Aorta (tissue), 5 donors: ENCODE results near the gene TRIM72. TPM values are rescaled to one million over a fixed set of nuclear protein-coding genes. Genes with fewer than 3 reads are reported as not detected.

Experiments
- ATAC-seq: fragments of 200-7000 bp; cut with Tn5 transposase; one replicate; pipeline ENCODE4 v1.9.1; 2022; ENCODE audit warnings: moderate library complexity; ENCODE audit not compliant: low FRiP score
- DNase-seq, 2 donors: peaks; one replicate each; pipeline ENCODE4 v3.0.0-alpha.2; 2020
- H3K27ac ChIP-seq, 2 donors: one replicate each; pipeline ENCODE4 v1.5.1; 2013; ENCODE audit warnings: low read length in 2 of 2, mild to moderate bottlenecking in 2 of 2, moderate library complexity in 2 of 2, control low read depth in 1 of 2, inconsistent platforms in 1 of 2, low read depth in 1 of 2
- H3K27me3 ChIP-seq, 2 donors: one replicate each; pipeline ENCODE4 v1.6.1; 2013; ENCODE audit warnings: control low read depth in 1 of 2, low read length in 1 of 2, mild to moderate bottlenecking in 1 of 2, moderate library complexity in 1 of 2; ENCODE audit not compliant: insufficient read depth in 2 of 2, control insufficient read depth in 1 of 2
- H3K36me3 ChIP-seq, 2 donors: one replicate each; pipeline ENCODE4 v1.6.1; 2013; ENCODE audit warnings: control low read depth in 1 of 2, low read length in 1 of 2, mild to moderate bottlenecking in 1 of 2; ENCODE audit not compliant: insufficient read depth in 2 of 2, control insufficient read depth in 1 of 2
- H3K4me1 ChIP-seq, 2 donors: one replicate each; pipeline ENCODE4 v1.6.1; 2013; ENCODE audit warnings: low read length in 2 of 2, control low read depth in 1 of 2, mild to moderate bottlenecking in 1 of 2, moderate library complexity in 1 of 2; ENCODE audit not compliant: insufficient read depth in 2 of 2, control insufficient read depth in 1 of 2
- H3K4me3 ChIP-seq, 2 donors: one replicate each; pipeline ENCODE4 v1.5.1; 2013; ENCODE audit warnings: low read length in 2 of 2, control low read depth in 1 of 2, mild to moderate bottlenecking in 1 of 2
- H3K9me3 ChIP-seq: one replicate; pipeline ENCODE4 v1.6.1; 2013; ENCODE audit warnings: mild to moderate bottlenecking, low read length; ENCODE audit not compliant: control insufficient read depth
- WGBS, 2 donors: extraction: QIAGEN DNeasy Blood & Tissue Kit; methylation state at CpG; one replicate each; pipeline ENCODE4 v1.1.7; 2013; 5-methylcytosine and 5-hydroxymethylcytosine counted together
- intact Hi-C, 2 donors: fragments of 100-400 bp; cut with DNase I; formaldehyde crosslinking; loops; one replicate each; pipeline versions ENCODE4 v1.14.2 to v1.15.0; 2022
- polyA plus RNA-seq, 2 donors: library from polyadenylated mRNA; stranded (reverse); fragments of 200-250 nt; gene quantifications; one replicate each; pipeline ENCODE4 v1.2.3, GENCODE V29; 2013
- total RNA-seq, 2 donors: library from RNA; stranded (reverse); fragmentation: NEBNext Ultra II Directional; extraction: Animal tissue kit (Norgen Biotek cat#: 25700); gene quantifications; one replicate each; pipeline ENCODE4 v1.2.1, GENCODE V29; 2021
- donor health status: healthy with polysubstance abuse.
- donor health status: Bipolar disorder and iron deficiency.
- donor health status: DM: no; HTN: no; CAD: no.
- donor health status: DM: no; HTN: no; CAD: no.
- donor health status: DM: yes; HTN: yes; CAD: no.

Gene TRIM72
- total and polyA plus RNA-seq, 4 donors: 0.05 to 0.24 TPM; not detected in 2

DNA sequence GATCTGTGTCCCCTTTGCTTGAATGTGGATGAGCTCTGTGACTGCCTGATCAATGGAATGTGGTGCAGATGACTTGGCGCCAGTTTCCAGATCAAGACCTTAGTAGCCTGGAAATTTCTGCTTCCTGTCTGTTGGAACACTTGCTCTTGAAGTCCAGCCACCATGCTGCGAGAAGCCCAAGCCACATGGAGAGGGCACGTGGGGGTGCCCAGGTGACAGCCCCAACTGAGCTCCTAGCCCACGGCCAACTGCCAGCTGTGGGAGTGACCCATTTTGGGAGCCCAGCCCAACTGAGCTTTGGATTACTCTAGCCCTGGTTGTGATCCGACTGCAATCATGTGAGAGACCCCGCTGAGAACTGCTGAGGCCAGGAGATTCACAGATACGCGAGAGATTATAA is 42.5 kb downstream of the TRIM72 start:
- no peak overlapping the region for H3K4me3 ChIP-seq
- DNase-seq (no peak), ATAC-seq (no peak)
- intact Hi-C loops: no loop called here
- no peaks in the 10 kb centered on the region for H3K36me3 ChIP-seq
- no peak overlapping the region for H3K27ac ChIP-seq
- 76 to 78% methylated on average over 8 of the region's 8 CpGs for WGBS, 2 donors
- no peaks in the 10 kb centered on the region for H3K27me3 ChIP-seq
- H3K4me1 ChIP-seq: no peaks in the 10 kb centered on the region
- no peaks in the 10 kb centered on the region for H3K9me3 ChIP-seq

DNA sequence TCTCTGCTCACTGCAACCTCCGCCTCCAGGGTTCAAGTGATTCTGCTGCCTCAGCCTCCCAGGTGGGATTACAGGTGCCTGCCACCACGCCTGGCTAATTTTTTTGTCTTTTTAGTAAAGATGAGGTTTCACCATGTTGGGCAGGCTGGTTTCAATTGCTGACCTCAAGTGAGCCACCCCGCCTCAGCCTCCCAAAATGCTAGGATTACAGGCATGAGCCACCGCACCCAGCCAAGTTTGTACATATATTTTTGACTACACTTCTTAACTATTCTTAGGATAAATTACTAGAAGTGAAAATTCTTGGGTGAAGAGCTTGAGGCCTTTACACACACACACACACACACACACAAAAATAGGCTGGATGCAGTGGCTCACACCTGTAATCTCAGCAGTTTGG is 44.4 kb downstream of the TRIM72 start:
- ATAC-seq (no peak), DNase-seq (peak in 1 of 2 donors; percentile 32)
- intact Hi-C loops: no loop called here
- H3K36me3 ChIP-seq: no peaks in the 10 kb centered on the region
- 82 to 86% methylated on average over 4 of the region's 4 CpGs for WGBS, 2 donors
- no peak overlapping the region for H3K27ac ChIP-seq
- H3K27me3 ChIP-seq: no peaks in the 10 kb centered on the region
- no peaks in the 10 kb centered on the region for H3K9me3 ChIP-seq
- H3K4me1 ChIP-seq: no peaks in the 10 kb centered on the region
- no peak overlapping the region for H3K4me3 ChIP-seq

DNA sequence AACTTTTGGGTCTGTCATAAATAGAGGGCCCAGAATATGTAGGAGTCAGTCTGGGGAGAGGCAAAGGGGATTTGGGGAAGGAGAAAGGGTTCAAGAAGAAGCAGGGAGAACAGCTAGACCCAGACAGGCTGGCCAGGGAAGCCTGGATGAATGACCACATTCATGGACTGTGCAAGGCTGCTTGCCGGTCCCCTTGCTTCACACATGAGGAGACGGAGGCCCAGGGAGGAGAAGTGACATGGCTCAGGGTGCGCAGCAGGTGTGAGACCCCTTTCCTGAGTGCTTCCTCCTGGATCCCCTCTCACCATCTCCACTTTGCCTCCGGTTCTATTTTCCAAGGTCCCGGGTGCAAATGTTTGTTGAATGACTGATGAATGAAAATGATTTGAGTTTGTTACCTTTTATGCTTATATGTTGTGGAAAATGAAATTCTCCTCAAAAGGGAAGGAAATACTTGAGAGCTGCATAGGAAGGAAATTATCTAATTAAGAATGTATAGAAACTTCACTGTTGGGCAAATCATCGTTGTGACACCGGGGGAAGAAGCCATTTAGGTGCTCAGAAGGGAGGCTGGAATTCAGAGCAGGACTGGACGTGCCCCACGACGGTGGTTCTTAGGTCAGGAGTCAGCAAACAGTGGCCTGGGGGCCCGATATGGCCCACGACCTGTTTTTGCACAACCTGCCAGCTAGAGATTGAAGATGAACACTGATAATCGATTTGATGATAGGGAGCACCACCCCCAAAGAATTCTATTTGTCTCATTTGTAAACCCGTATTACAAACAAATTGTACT is 46.4 kb downstream of the TRIM72 start:
- no peaks in the 10 kb centered on the region for H3K4me1 ChIP-seq

DNA sequence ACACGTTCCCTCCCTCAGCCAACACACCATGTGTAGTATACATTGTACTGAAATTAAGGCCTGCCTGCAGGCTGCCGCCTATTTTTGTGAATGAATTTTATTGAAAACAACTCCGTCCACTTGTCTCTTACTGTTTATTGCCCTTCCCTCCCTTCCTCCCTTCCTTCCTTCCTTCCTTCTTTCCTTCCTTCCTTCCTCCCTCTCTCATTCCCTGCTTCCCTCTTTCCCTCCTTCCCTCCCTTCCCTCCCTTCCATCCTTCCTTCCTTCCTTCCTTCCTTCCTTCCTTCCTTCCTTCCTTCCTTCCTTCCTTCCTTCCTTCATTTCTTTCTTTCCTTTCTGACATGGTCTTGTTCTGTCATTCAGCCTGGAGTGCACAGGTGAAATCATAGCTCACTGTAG is 48.2 kb downstream of the TRIM72 start:
- Histone ChIP-seq H3K27me3 (no peaks in the 10 kb centered on the region), H3K4me3 (no peak overlapping the region), H3K4me1 (no peaks in the 10 kb centered on the region), H3K36me3 (no peaks in the 10 kb centered on the region), H3K9me3 (no peaks in the 10 kb centered on the region), H3K27ac (no peak overlapping the region)
- WGBS, 2 donors: 73 to 79% methylated on average over 3 of the region's 3 CpGs
- DNase-seq (peak in 1 of 2 donors; percentile 20), ATAC-seq (no peak)
- intact Hi-C loops: no loop called here

More for the DNA sequence above, 46.4 kb downstream of the TRIM72 start:
- Histone ChIP-seq H3K9me3 (no peaks in the 10 kb centered on the region), H3K27me3 (no peaks in the 10 kb centered on the region), H3K4me3 (no peak overlapping the region), H3K36me3 (no peaks in the 10 kb centered on the region), H3K27ac (no peak overlapping the region)
- WGBS, 2 donors: 75 to 78% methylated on average over 14 of the region's 14 CpGs
- ATAC-seq: no peak
- peak in 1 of 2 donors; percentile 62 for DNase-seq
- intact Hi-C loops: no loop called here

DNA sequence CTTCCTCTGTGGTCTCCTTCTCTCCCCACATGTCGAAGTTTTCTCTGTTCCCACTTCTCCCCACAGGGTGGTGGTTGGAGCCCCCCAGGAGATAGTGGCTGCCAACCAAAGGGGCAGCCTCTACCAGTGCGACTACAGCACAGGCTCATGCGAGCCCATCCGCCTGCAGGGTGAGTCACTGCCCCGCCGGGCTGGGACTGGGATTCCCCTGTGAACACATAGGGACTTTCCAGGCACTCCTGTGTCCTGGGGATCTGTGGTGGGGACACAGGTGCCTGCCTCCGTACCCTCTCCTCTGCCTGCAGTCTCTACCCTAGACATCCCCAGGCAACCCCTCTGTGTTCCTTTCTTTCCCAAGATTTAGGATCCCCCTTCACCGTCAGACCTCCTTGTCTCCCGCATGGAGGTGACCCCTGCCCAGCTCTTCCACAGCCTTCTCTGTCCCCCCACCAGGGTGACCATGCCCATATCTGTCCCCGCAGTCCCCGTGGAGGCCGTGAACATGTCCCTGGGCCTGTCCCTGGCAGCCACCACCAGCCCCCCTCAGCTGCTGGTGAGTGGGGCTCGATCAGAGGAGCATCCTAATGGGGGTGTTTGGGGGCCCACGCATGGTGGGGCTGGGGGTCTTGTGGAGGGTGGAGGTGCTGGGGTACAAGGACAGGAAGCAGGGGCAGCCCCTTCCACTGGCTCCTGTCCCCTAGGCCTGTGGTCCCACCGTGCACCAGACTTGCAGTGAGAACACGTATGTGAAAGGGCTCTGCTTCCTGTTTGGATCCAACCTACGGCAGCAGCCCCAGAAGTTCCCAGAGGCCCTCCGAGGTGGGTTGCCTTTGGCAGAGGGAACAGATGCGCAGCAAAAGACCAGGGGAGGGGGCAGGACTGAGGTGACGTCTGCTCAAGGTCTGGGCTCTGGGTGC is 51.7 kb downstream of the TRIM72 start:
- ATAC-seq (no peak), DNase-seq (peak; percentile 59 to 72)
- no peaks in the 10 kb centered on the region for H3K27me3 ChIP-seq
- H3K36me3 ChIP-seq: no peaks in the 10 kb centered on the region
- H3K4me3 ChIP-seq: no peak overlapping the region
- H3K9me3 ChIP-seq: no peaks in the 10 kb centered on the region
- 57 to 63% methylated on average over 20 of the region's 20 CpGs for WGBS, 2 donors
- no peaks in the 10 kb centered on the region for H3K4me1 ChIP-seq
- intact Hi-C loops: no loop called here
- H3K27ac ChIP-seq: no peak overlapping the region

DNA sequence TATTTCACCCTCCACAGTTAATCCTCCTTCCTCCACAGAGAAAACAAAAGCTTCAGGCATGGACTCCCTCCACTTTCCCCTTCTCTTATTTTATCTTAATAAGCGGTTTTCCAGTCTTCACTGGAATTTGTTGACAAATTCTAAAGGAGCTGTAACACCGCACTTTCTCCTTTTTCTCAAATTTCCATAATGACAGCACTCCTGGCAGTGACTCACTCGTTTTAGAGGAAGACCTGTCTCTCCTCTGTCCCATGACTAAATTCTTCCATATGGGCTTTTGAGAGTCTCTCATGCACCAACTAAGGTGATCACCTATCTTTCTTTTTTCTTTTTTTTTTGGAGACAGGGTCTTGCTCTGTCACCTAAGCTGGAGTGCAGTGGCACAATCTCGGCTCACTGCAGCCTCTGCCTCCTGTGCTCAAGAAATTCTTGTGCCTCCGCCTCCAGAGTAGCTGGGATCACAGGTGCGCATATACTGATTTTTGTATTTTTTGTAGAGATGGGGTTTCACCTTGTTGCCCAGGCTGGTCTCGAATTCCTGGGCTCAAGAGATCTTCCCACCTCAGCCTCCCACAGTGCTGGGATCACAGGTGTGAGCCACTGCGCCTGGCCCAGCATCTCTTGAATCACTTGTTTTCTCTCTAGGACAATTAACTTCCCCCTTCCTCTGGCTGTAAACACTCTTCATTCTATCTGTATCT is 53.6 kb downstream of the TRIM72 start:
- Histone ChIP-seq H3K27ac (no peak overlapping the region), H3K27me3 (no peaks in the 10 kb centered on the region)
- DNase-seq: peak in 1 of 2 donors; percentile 34

DNA sequence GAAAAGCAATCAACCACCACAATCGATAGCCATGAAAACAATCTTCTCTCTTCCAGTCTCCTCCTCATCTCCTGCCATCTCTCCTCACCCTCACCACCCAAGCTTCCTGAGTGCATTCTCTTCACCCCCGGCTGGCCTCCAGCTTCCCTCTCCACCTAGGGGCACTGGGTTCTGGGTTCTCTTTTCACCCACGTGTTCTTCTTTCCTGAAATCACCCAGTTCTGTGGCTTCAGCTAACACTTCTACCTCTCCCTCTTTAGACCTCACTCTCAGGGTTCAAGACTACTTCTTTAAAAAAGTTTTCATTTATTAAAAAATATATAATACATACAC is 54.1 kb downstream of the TRIM72 start:
- intact Hi-C loops: no loop called here
- no peaks in the 10 kb centered on the region for H3K36me3 ChIP-seq
- WGBS, 2 donors: 58 to 63% methylated on average over 3 of the region's 3 CpGs

More for the DNA sequence above, 53.6 kb downstream of the TRIM72 start:
- ATAC-seq: no peak
- Histone ChIP-seq H3K4me3 (no peak overlapping the region), H3K9me3 (no peaks in the 10 kb centered on the region), H3K36me3 (no peaks in the 10 kb centered on the region), H3K4me1 (no peaks in the 10 kb centered on the region)
- WGBS, 2 donors: 56 to 58% methylated on average over 8 of the region's 8 CpGs
- intact Hi-C loops: no loop called here

DNA sequence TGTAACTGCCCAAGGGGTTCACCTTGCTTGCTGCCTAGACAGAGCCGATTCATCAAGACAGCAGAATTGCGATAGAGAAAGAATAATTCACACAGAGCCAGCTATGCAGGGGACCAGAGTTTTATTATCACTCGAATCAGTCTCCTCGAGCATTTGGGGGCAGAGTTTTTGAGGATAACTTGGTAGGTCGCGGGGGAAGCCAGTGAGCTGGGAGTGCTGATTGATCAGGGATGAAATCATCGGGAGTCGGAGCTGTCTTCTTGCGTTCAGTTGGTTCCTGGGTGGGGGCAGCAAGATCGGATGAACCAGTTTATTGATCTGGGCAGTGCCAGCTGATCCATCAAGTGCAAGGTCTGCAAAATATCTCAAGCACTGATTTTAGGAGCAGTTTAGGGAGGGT is 55.0 kb downstream of the TRIM72 start:
- Histone ChIP-seq H3K36me3 (no peaks in the 10 kb centered on the region), H3K27ac (no peak overlapping the region), H3K9me3 (no peaks in the 10 kb centered on the region), H3K4me3 (no peak overlapping the region), H3K27me3 (no peaks in the 10 kb centered on the region), H3K4me1 (no peaks in the 10 kb centered on the region)
- intact Hi-C loops: no loop called here
- DNase-seq (peak in 1 of 2 donors; percentile 40), ATAC-seq (no peak)
- 72 to 78% methylated on average over 10 of the region's 10 CpGs for WGBS, 2 donors

More for the DNA sequence above, 54.1 kb downstream of the TRIM72 start:
- Histone ChIP-seq H3K27me3 (no peaks in the 10 kb centered on the region), H3K9me3 (no peaks in the 10 kb centered on the region), H3K4me1 (no peaks in the 10 kb centered on the region), H3K4me3 (no peak overlapping the region), H3K27ac (no peak overlapping the region)
- DNase-seq (peak in 1 of 2 donors; percentile 23), ATAC-seq (no peak)
